ENCODE data around the gene SNTB2.

Gene SNTB2

DNA sequence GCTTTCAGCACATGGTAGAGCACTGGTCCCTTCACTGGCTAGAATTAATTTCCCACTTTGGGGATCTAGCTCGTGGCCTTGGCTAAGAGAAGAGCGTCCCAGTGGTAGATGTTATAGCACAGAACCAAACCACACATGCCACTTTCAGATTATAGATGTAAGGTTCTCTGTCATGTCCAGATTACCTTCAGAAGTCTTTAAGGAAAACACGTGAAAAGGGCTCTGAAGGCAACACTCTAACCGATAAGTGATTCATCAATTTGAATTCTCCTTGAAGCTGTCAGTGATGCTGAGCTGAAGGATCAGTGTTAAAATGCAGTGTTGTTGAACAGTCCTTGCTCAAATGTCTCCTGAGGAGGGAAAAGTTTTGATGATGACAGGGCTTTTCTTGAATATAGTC is 80.7 kb downstream of the SNTB2 start:
- TF ChIP-seq, protein P1, sequence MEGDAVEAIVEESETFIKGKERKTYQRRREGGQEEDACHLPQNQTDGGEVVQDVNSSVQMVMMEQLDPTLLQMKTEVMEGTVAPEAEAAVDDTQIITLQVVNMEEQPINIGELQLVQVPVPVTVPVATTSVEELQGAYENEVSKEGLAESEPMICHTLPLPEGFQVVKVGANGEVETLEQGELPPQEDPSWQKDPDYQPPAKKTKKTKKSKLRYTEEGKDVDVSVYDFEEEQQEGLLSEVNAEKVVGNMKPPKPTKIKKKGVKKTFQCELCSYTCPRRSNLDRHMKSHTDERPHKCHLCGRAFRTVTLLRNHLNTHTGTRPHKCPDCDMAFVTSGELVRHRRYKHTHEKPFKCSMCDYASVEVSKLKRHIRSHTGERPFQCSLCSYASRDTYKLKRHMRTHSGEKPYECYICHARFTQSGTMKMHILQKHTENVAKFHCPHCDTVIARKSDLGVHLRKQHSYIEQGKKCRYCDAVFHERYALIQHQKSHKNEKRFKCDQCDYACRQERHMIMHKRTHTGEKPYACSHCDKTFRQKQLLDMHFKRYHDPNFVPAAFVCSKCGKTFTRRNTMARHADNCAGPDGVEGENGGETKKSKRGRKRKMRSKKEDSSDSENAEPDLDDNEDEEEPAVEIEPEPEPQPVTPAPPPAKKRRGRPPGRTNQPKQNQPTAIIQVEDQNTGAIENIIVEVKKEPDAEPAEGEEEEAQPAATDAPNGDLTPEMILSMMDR (IDR thresholded peaks at IDR 0.05; ENCODE audit: borderline replicate concordance, insufficient read depth, low read depth, low read length), result no peak
- no peak overlapping the region for H3K4me3 ChIP-seq (ENCODE audit: low read depth, low read length)

DNA sequence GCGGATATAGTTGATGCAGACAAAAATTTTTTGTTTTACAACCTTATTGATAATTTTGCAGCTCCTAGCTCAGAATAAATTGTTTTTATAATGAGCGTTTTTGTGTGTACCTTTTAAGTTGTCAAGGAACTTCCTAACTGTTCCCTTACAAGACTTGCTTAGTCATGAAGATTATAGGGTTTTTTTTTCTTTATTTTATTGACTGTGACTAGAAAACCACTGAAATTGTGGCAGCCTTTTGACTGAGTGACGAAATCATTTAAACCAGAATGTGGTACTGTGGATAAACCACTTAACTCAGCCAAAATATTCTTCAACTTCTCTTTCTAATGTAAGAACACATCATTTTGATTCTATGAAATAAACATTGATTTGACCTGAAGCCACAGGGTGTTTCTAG is 83.4 kb downstream of the SNTB2 start:
- no peak overlapping the region for H3K4me3 ChIP-seq (ENCODE audit: low read depth, low read length)
- TF ChIP-seq, protein P1 (IDR thresholded peaks at IDR 0.05; ENCODE audit: borderline replicate concordance, insufficient read depth, low read depth, low read length), result no peak

DNA sequence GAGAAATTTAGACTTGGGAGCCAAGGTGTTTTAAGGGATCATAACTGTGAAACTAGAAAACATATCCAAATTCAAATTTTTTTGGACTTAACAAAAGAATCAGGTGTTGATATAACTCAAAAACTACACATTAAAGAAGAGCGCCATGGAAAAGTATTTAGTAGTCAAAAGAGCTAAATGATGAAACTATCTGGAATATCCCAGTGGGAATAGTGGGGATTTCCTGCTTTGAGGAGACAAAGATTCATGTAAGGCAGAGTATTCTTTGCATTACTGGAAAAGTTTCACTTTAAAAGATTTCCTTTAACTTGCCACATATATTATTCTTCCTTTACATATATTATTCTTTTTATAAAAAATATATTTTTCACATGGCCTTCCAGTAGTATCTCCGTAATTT is 83.9 kb downstream of the SNTB2 start:
- TF ChIP-seq, protein P1 (IDR thresholded peaks at IDR 0.05; ENCODE audit: borderline replicate concordance, insufficient read depth, low read depth, low read length), result no peak
- H3K4me3 ChIP-seq (ENCODE audit: low read depth, low read length), result no peak overlapping the region

DNA sequence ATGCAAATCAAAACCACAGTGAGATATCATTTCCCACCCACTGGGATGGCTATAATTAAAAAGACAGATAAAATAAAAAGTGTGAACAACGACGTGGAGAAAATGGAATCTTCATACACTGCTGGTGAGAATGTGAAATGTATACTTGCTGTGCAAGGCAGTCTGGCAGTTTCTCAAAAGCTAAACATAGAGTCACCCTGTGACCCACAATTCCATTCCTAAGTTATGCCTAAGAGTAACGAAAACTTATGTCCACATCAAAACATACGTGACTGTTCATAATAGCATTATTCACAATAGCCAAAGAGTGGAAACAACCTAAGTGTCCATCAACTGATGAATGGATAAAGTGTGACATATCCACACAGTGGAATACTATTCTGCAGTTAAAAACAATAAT is 86.0 kb downstream of the SNTB2 start:
- no peak overlapping the region for H3K4me3 ChIP-seq (ENCODE audit: low read depth, low read length)
- TF ChIP-seq, protein P1 (IDR thresholded peaks at IDR 0.05; ENCODE audit: borderline replicate concordance, insufficient read depth, low read depth, low read length), result no peak

DNA sequence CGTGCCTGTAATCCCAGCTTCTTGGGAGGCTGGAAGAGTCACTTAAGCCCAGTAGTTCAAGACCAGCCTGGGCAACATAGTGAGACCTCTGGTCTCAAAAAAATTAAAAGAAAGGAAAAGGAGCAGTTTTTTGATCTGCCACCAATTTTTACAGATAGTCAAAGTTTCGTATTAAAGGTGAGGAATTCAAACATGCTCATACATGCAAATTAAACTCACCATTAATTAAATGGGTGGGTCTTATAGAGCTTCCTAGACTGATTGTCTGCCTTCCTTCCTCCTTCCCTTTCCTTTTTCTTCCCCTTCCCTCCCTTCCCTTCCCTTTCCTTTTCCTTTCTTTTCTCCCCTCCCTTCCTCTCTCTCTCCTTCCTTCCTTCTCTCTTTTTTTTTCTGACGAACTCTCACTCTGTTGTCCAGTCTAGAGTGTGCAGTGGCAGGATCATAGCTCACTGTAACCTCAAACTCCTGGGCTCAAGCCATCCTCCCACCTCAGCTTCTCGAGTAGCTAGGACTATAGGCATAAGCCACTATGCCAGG is 87.8 kb downstream of the SNTB2 start:
- H3K4me3 ChIP-seq (ENCODE audit: low read depth, low read length), result no peak overlapping the region
- TF ChIP-seq, protein P1 (IDR thresholded peaks at IDR 0.05; ENCODE audit: borderline replicate concordance, insufficient read depth, low read depth, low read length), result no peak

DNA sequence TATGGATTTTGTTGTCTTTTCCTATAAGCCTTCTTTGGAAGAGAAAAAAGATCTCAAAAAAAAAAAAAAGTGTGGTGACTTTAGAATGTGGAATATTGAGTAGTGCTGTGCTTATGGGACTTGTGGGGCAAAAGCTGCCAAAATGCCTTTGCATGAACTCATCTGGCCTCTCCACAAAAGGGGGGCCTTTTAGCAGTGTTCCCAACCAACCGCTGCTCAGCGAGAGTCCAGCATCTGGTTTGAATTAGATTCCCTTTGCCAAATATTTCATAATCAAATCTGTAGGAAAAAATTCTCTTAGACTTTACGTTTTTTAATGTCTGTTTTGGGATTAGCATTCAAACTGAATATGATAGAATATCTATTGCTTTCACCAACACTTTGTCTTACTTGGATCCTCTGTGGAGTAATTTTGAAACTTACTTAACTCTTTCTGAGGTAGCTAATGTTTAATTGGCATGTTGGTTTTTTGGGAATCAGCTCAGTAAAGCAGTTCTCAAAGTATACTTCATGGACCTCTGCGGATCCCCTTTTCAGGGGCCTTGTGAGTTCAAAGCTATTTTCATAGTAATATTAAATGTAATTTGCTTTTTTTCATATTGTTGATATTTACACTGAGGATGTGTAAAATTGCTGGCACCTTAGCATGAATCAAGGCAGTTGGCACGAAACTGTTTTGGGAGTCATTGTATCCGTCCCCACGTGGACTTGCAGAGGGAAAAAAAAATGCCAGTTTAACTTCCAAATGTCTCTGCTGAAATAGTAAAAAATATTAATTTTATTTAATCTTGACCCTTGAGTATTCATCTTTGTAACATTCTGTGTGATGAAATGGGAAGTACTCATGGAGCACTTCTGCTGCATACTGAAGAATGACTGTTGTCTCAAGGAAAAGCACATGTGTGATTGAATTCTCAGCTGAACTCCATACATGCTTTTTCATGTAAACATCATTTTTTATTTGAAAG is 89.5 kb downstream of the SNTB2 start:
- H3K4me3 ChIP-seq (ENCODE audit: low read depth, low read length), result no peak overlapping the region
- TF ChIP-seq, protein P1 (IDR thresholded peaks at IDR 0.05; ENCODE audit: borderline replicate concordance, insufficient read depth, low read depth, low read length), result no peak

DNA sequence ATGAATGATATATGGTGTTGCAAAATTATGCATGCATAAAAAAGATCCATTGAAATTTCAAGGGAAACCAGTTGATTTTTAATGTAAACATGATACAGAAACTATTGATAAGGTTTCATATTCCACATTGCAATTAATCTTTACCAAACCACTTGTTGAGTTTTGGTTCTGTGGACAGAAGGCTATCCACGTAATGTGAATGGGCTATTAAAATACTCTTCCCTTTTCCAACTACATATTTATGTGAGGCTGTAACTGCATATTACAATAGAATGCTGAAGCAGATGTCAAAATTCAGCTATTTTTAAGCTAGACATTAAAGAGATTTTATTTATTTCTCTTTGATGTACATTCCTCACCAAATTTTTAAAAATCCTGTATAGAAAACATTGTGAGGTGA is 90.4 kb downstream of the SNTB2 start:
- TF ChIP-seq, protein P1 (IDR thresholded peaks at IDR 0.05; ENCODE audit: borderline replicate concordance, insufficient read depth, low read depth, low read length), result no peak
- H3K4me3 ChIP-seq (ENCODE audit: low read depth, low read length), result no peak overlapping the region
